GM12891 (cell line): ENCODE data around the gene SLC15A5.

ENCODE experiments used
- POLR2A ChIP-seq: IDR thresholded peaks from 2 replicates; pipeline ENCODE4 v1.6.1; 2011; ENCODE audit warnings: low read depth, low read length, control low read depth
- POLR2AphosphoS5 ChIP-seq: IDR thresholded peaks from 2 replicates; pipeline ENCODE4 v1.6.1; 2011; ENCODE audit warnings: low read depth, low read length, control low read depth
- POU2F2 ChIP-seq: IDR thresholded peaks from 2 replicates; pipeline ENCODE4 v1.6.1; 2011; ENCODE audit warnings: low read depth, mild to moderate bottlenecking, control low read depth, low read length, moderate library complexity
- SPI1 ChIP-seq: IDR thresholded peaks from 2 replicates; pipeline ENCODE4 v1.6.1; 2011; ENCODE audit warnings: low read depth, low read length, control low read depth
- TAF1 ChIP-seq: IDR thresholded peaks from 2 replicates; pipeline ENCODE4 v1.6.1; 2011; ENCODE audit warnings: low read depth, low read length, control low read depth

GRCh38 chr12:16218934-16219751 is 58.3 kb downstream of the SLC15A5 start:
- no peak for TF ChIP-seq POLR2AphosphoS5
- TF ChIP-seq POLR2A = no peak
- TF ChIP-seq TAF1 = no peak
- no peak for TF ChIP-seq SPI1
- TF ChIP-seq POU2F2 = no peak
